Subcutaneous abdominal adipose tissue (tissue), 5 donors: ENCODE measurements around the gene CXCL10.

ENCODE experiments used
- H3K27ac ChIP-seq: one replicate; pipeline ENCODE4 v1.7.0; 2013; ENCODE audit warnings: low read depth, mild to moderate bottlenecking, inconsistent platforms, low read length, moderate library complexity
- H3K27me3 ChIP-seq, 5 donors: one replicate each; pipeline ENCODE4 v1.7.0; 2013; ENCODE audit warnings: low read length in 5 of 5, inconsistent platforms in 1 of 5; ENCODE audit not compliant: control insufficient read depth in 5 of 5, insufficient read depth in 4 of 5
- H3K36me3 ChIP-seq, 5 donors: one replicate each; pipeline ENCODE4 v1.7.0; 2013; ENCODE audit warnings: low read length in 5 of 5; ENCODE audit not compliant: control insufficient read depth in 5 of 5, insufficient read depth in 5 of 5
- H3K4me1 ChIP-seq, 5 donors: one replicate each; pipeline ENCODE4 v1.7.0; 2013; ENCODE audit warnings: low read length in 5 of 5, mild to moderate bottlenecking in 3 of 5, moderate library complexity in 1 of 5; ENCODE audit not compliant: control insufficient read depth in 5 of 5, insufficient read depth in 5 of 5
- H3K4me3 ChIP-seq, 5 donors: one replicate each; pipeline ENCODE4 v1.7.0; 2013; ENCODE audit warnings: low read length in 5 of 5, low read depth in 1 of 5
- H3K9ac ChIP-seq, 5 donors: one replicate each; pipeline ENCODE4 v1.7.0; 2013; ENCODE audit warnings: low read length in 5 of 5, mild to moderate bottlenecking in 4 of 5, moderate library complexity in 3 of 5
- H3K9me3 ChIP-seq, 5 donors: one replicate each; pipeline ENCODE4 v1.7.0; 2013; ENCODE audit warnings: low read length in 5 of 5; ENCODE audit not compliant: control insufficient read depth in 5 of 5
- donor health status: healthy.
- donor health status: healthy.
- donor health status: healthy.
- donor health status: healthy.
- donor health status: healthy.

The CXCL10 gene

GRCh38 chr4:76035141-76035540 is 11.8 kb upstream of the CXCL10 start:
- H3K9ac ChIP-seq: no peak overlapping the region
- no peaks in the 10 kb centered on the region for H3K9me3 ChIP-seq
- no peak overlapping the region for H3K27ac ChIP-seq
- H3K27me3 ChIP-seq: peaks cover 0 to 2% (median 0%) of the 10 kb centered on the region in 5 donors
- H3K36me3 ChIP-seq: no peaks in the 10 kb centered on the region
- no peak overlapping the region for H3K4me3 ChIP-seq
- H3K4me1 ChIP-seq: peaks cover 0 to 3% (median 0%) of the 10 kb centered on the region in 5 donors

GRCh38 chr4:76029300-76029699 is 6.0 kb upstream of the CXCL10 start:
- no peak overlapping the region for H3K27ac ChIP-seq
- H3K36me3 ChIP-seq: no peaks in the 10 kb centered on the region
- no peaks in the 10 kb centered on the region for H3K9me3 ChIP-seq
- no peak overlapping the region for H3K4me3 ChIP-seq
- peaks cover 0 to 2% (median 0%) of the 10 kb centered on the region in 5 donors for H3K27me3 ChIP-seq
- H3K9ac ChIP-seq: no peak overlapping the region
- H3K4me1 ChIP-seq: peaks cover 0 to 7% (median 6%) of the 10 kb centered on the region in 5 donors

- Histone ChIP-seq H3K9me3 (no peaks in the 10 kb centered on the region), H3K27me3 (no peaks in the 10 kb centered on the region), H3K4me1 (peaks cover 0 to 13% (median 8%) of the 10 kb centered on the region in 5 donors), H3K27ac (no peak overlapping the region), H3K9ac (peak overlapping the region in 2 of 5 donors; percentile 27 to 62), H3K36me3 (no peaks in the 10 kb centered on the region), H3K4me3 (peak overlapping the region; percentile 37 to 54 (median 46))
Measured at GRCh38 chr4:76028350-76028765, 5.1 kb upstream of the CXCL10 start.

- H3K4me3 ChIP-seq: no peak overlapping the region
- H3K27ac ChIP-seq: no peak overlapping the region
- H3K36me3 ChIP-seq: no peaks in the 10 kb centered on the region
- H3K9ac ChIP-seq: no peak overlapping the region
- H3K4me1 ChIP-seq: peaks cover 0 to 15% (median 10%) of the 10 kb centered on the region in 5 donors
- H3K27me3 ChIP-seq: no peaks in the 10 kb centered on the region
- no peaks in the 10 kb centered on the region for H3K9me3 ChIP-seq
Measured at GRCh38 chr4:76024065-76024464, 768 bp upstream of the CXCL10 start.

GRCh38 chr4:76022677-76023076 is 620 bp downstream of the CXCL10 start:
- Histone ChIP-seq H3K9me3 (no peaks in the 10 kb centered on the region), H3K27ac (no peak overlapping the region), H3K4me1 (peaks cover 0 to 7% (median 6%) of the 10 kb centered on the region in 5 donors), H3K27me3 (no peaks in the 10 kb centered on the region), H3K36me3 (no peaks in the 10 kb centered on the region), H3K4me3 (no peak overlapping the region), H3K9ac (no peak overlapping the region)

- no peaks in the 10 kb centered on the region for H3K27me3 ChIP-seq
- peaks cover 0 to 7% (median 6%) of the 10 kb centered on the region in 5 donors for H3K4me1 ChIP-seq
- no peak overlapping the region for H3K4me3 ChIP-seq
- H3K27ac ChIP-seq: no peak overlapping the region
- H3K9ac ChIP-seq: no peak overlapping the region
- H3K9me3 ChIP-seq: no peaks in the 10 kb centered on the region
- no peaks in the 10 kb centered on the region for H3K36me3 ChIP-seq
Measured at GRCh38 chr4:76022031-76022430, 1.3 kb downstream of the CXCL10 start.

- Histone ChIP-seq H3K27me3 (no peaks in the 10 kb centered on the region), H3K4me1 (peaks cover 2 to 8% (median 5%) of the 10 kb centered on the region in 5 donors), H3K9ac (no peak overlapping the region), H3K36me3 (no peaks in the 10 kb centered on the region), H3K9me3 (no peaks in the 10 kb centered on the region), H3K27ac (no peak overlapping the region), H3K4me3 (no peak overlapping the region)
Measured at GRCh38 chr4:76017056-76017686, 6.1 kb downstream of the CXCL10 start.

GRCh38 chr4:76016393-76016792 is 6.9 kb downstream of the CXCL10 start:
- Histone ChIP-seq H3K4me1 (peaks cover 4 to 15% (median 12%) of the 10 kb centered on the region in 5 donors), H3K9me3 (no peaks in the 10 kb centered on the region), H3K4me3 (no peak overlapping the region), H3K27ac (no peak overlapping the region), H3K36me3 (no peaks in the 10 kb centered on the region), H3K9ac (no peak overlapping the region), H3K27me3 (no peaks in the 10 kb centered on the region)

GRCh38 chr4:76013540-76013939 is 9.8 kb downstream of the CXCL10 start:
- H3K36me3 ChIP-seq: no peaks in the 10 kb centered on the region
- peaks cover 4 to 19% (median 16%) of the 10 kb centered on the region in 5 donors for H3K4me1 ChIP-seq
- no peak overlapping the region for H3K4me3 ChIP-seq
- H3K9me3 ChIP-seq: no peaks in the 10 kb centered on the region
- no peaks in the 10 kb centered on the region for H3K27me3 ChIP-seq
- no peak overlapping the region for H3K9ac ChIP-seq
- no peak overlapping the region for H3K27ac ChIP-seq

GRCh38 chr4:76012388-76012801 is 10.9 kb downstream of the CXCL10 start:
- Histone ChIP-seq H3K36me3 (no peaks in the 10 kb centered on the region), H3K9ac (peak overlapping the region; percentile 15 to 63 (median 28)), H3K27me3 (no peaks in the 10 kb centered on the region), H3K9me3 (no peaks in the 10 kb centered on the region), H3K4me1 (peaks cover 4 to 19% (median 16%) of the 10 kb centered on the region in 5 donors), H3K27ac (peak overlapping the region; percentile 74), H3K4me3 (peak overlapping the region in 3 of 5 donors; percentile 46 to 55 (median 51))
